ENCODE data around the gene UTP4.
"Not testable (repeated sequence)": the region's sequence is repeated elsewhere in the genome, so short reads cannot be mapped to it uniquely, and the experiment has no call there.

DNA sequence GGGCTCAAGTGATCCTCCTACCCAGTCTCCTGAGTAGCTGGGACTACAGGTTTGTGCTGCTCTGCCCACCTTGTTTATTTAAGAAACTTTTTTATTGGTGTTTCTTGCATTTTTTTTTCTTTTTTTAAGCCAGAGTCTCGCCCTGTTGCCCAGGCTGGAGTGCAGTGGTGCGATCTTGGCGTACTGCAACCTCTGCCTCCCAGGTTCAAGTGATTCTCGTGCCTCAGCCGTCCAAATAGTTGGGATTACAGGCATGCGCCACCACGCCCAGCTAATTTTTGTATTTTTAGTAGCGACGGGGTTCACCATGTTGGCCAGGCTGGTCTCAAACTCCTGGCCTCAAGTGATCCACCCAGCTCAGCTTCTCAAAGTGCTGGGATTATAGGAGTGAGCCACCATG is 17.2 kb downstream of the UTP4 start:
- TF ChIP-seq, protein P1, sequence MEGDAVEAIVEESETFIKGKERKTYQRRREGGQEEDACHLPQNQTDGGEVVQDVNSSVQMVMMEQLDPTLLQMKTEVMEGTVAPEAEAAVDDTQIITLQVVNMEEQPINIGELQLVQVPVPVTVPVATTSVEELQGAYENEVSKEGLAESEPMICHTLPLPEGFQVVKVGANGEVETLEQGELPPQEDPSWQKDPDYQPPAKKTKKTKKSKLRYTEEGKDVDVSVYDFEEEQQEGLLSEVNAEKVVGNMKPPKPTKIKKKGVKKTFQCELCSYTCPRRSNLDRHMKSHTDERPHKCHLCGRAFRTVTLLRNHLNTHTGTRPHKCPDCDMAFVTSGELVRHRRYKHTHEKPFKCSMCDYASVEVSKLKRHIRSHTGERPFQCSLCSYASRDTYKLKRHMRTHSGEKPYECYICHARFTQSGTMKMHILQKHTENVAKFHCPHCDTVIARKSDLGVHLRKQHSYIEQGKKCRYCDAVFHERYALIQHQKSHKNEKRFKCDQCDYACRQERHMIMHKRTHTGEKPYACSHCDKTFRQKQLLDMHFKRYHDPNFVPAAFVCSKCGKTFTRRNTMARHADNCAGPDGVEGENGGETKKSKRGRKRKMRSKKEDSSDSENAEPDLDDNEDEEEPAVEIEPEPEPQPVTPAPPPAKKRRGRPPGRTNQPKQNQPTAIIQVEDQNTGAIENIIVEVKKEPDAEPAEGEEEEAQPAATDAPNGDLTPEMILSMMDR (IDR thresholded peaks at IDR 0.05) = not testable (repeated sequence)
- TF ChIP-seq POLR2AphosphoS5 (IDR thresholded peaks at IDR 0.05) = not testable (repeated sequence)

Data from breast epithelium (tissue), 3 donors.